Keratinocyte (primary cell): ENCODE results near the gene PDS5B. TPM values are rescaled to one million over a fixed set of nuclear protein-coding genes. Genes with fewer than 3 reads are reported as not detected.

Experiments
- DNase-seq: peaks from one replicate; pipeline ENCODE4 v3.0.0-alpha.2; 2011; ENCODE audit warnings: low read depth, missing footprints, low spot score
- FAIRE-seq: peaks from 2 replicates; lab custom pipeline; 2011; peaks lifted over from hg19 to GRCh38; lab: Jason Lieb, UNC
- H2AFZ ChIP-seq: 2 replicates; pipeline ENCODE4 v1.6.0; 2012; ENCODE audit warnings: low read length, control low read depth, inconsistent platforms; ENCODE audit not compliant: control insufficient read depth
- H3K27ac ChIP-seq: 2 replicates; pipeline ENCODE4 v1.5.1; 2011; ENCODE audit warnings: low read length; ENCODE audit not compliant: control insufficient read depth, insufficient read depth
- H3K27me3 ChIP-seq: 3 replicates; pipeline ENCODE4 v1.6.0; 2011; ENCODE audit warnings: low read length; ENCODE audit not compliant: control insufficient read depth, insufficient read depth; ENCODE audit errors: extremely low read depth
- H3K36me3 ChIP-seq, 2 experiments: 2 replicates in 1 of 2; 3 replicates in 1 of 2; pipeline ENCODE4 v1.5.1; 2011; ENCODE audit warnings: low read length in 2 of 2, mild to moderate bottlenecking in 1 of 2; ENCODE audit not compliant: control insufficient read depth in 2 of 2, insufficient read depth in 2 of 2; ENCODE audit errors: extremely low read depth in 1 of 2
- H3K4me1 ChIP-seq: 3 replicates; pipeline ENCODE4 v1.5.1; 2011; ENCODE audit warnings: low read length; ENCODE audit not compliant: control insufficient read depth, insufficient read depth; ENCODE audit errors: extremely low read depth
- H3K4me2 ChIP-seq: 3 replicates; pipeline ENCODE4 v1.6.0; 2011; ENCODE audit warnings: low read depth, low read length; ENCODE audit not compliant: control insufficient read depth, insufficient read depth; ENCODE audit errors: extremely low read depth
- H3K4me3 ChIP-seq, 3 experiments: fragments of 200-600 bp in 1 of 3; sonication (generic) in 1 of 3; 2 replicates in 2 of 3; 3 replicates in 1 of 3; pipeline ENCODE4 v1.5.1; 2011 to 2016; ENCODE audit warnings: low read length in 3 of 3, mild to moderate bottlenecking in 3 of 3, control low read depth in 2 of 3, inconsistent platforms in 1 of 3, low read depth in 1 of 3, mixed read lengths in 1 of 3, mixed run types in 1 of 3, moderate library complexity in 1 of 3; ENCODE audit not compliant: control insufficient read depth in 2 of 3, insufficient read depth in 2 of 3; ENCODE audit errors: extremely low read depth in 1 of 3
- H3K79me2 ChIP-seq: 2 replicates; pipeline ENCODE4 v1.6.0; 2012; ENCODE audit warnings: low read length; ENCODE audit not compliant: control insufficient read depth, insufficient read depth
- H3K9ac ChIP-seq: 3 replicates; pipeline ENCODE4 v1.6.0; 2011; ENCODE audit warnings: low read length; ENCODE audit not compliant: control insufficient read depth, insufficient read depth; ENCODE audit errors: extremely low read depth
- H3K9me1 ChIP-seq: 3 replicates; pipeline ENCODE4 v1.6.0; 2011; ENCODE audit warnings: low read length; ENCODE audit not compliant: control insufficient read depth, insufficient read depth; ENCODE audit errors: extremely low read depth
- H3K9me3 ChIP-seq: 2 replicates; pipeline ENCODE4 v1.5.1; 2012; ENCODE audit warnings: low read depth, low read length; ENCODE audit not compliant: control insufficient read depth
- H4K20me1 ChIP-seq: 3 replicates; pipeline ENCODE4 v1.6.0; 2011; ENCODE audit warnings: low read length; ENCODE audit not compliant: control insufficient read depth, insufficient read depth; ENCODE audit errors: extremely low read depth
- CTCF ChIP-seq, 3 experiments: IDR thresholded peaks in 1 of 3; conservative IDR thresholded peaks in 1 of 3; optimal IDR thresholded peaks in 1 of 3; 2 replicates in 2 of 3; 3 replicates in 1 of 3; pipeline versions ENCODE3 to v1.5.1; 2011; ENCODE audit warnings: low read length in 3 of 3, mild to moderate bottlenecking in 3 of 3, moderate library complexity in 2 of 3, control low read depth in 1 of 3, inconsistent platforms in 1 of 3; ENCODE audit not compliant: insufficient read depth in 2 of 3; ENCODE audit errors: extremely low read depth in 1 of 3
- EZH2 ChIP-seq: IDR thresholded peaks from one replicate; pipeline ENCODE4 v1.6.1; 2012; ENCODE audit warnings: inconsistent platforms, mild to moderate bottlenecking, low read length, moderate library complexity
- dilution Hi-C: fragments of 300-500 bp; cut with MboI; formaldehyde crosslinking; loops from one replicate; pipeline ENCODE4 v1.7.0; 2020; ENCODE audit warnings: low sequenced_read_pairs; ENCODE audit not compliant: extremely low pct_ligation_motif_present
- polyA plus RNA-seq, 5 experiments: library from polyadenylated mRNA; depleted of rRNA in 3 of 5; stranded (reverse) in 3 of 5; stranded (forward) in 1 of 5; unstranded in 1 of 5; fragments of >200 nt; gene quantifications; 1 replicate in 1 of 5; 2 replicates in 3 of 5; 3 replicates in 1 of 5; pipeline versions ENCODE4 v1.2.1 to v1.2.3, GENCODE V29; 2011 to 2012; ENCODE audit warnings: missing spikeins in 2 of 5, low read depth in 1 of 5, low replicate concordance in 1 of 5

The PDS5B gene
- polyA plus RNA-seq, 1 donor (not counting 4 experiments of a cell fraction or from before 2014, with no cell fraction given) = 6.9 TPM

GRCh38 chr13:32587811-32588170 is 1.5 kb downstream of the PDS5B start:
- Histone ChIP-seq H3K27me3 (no peaks in the 10 kb centered on the region), H3K27ac (peak overlapping the region; percentile 74), H3K79me2 (peaks cover 55% of the 10 kb centered on the region), H3K4me2 (peak overlapping the region; percentile 87), H3K9me1 (no peaks in the 10 kb centered on the region), H2AFZ (peak overlapping the region; percentile 83), H3K4me3 (peak overlapping the region; percentile 48 to 94 (median 92)), H3K9ac (peak overlapping the region; percentile 83), H3K9me3 (no peaks in the 10 kb centered on the region), H3K4me1 (peaks cover 19% of the 10 kb centered on the region), H4K20me1 (no peaks in the 10 kb centered on the region), H3K36me3 (no peaks in the 10 kb centered on the region)
- TF ChIP-seq CTCF (optimal IDR thresholded peaks at IDR 0.05 in 1 of 3, IDR thresholded peaks at IDR 0.05 in 1 of 3, conservative IDR thresholded peaks at IDR 0.05 in 1 of 3; ENCODE audit: extremely low read depth in 1 of 3, insufficient read depth in 2 of 3, low read length in 3 of 3) = no peak
- TF ChIP-seq EZH2 = no peak
- DNase-seq = no peak
- dilution Hi-C loops = no loop called here
- peak; percentile 53 for FAIRE-seq

- TF ChIP-seq EZH2 = no peak
- TF ChIP-seq CTCF (optimal IDR thresholded peaks at IDR 0.05 in 1 of 3, IDR thresholded peaks at IDR 0.05 in 1 of 3, conservative IDR thresholded peaks at IDR 0.05 in 1 of 3; ENCODE audit: extremely low read depth in 1 of 3, insufficient read depth in 2 of 3, low read length in 3 of 3) = no peak
- Histone ChIP-seq H4K20me1 (no peaks in the 10 kb centered on the region), H3K4me1 (peaks cover 19% of the 10 kb centered on the region), H3K27me3 (no peaks in the 10 kb centered on the region), H2AFZ (no peak overlapping the region), H3K9ac (no peak overlapping the region), H3K4me2 (peak overlapping the region; percentile 87), H3K79me2 (peaks cover 64% of the 10 kb centered on the region), H3K9me1 (no peaks in the 10 kb centered on the region), H3K27ac (no peak overlapping the region), H3K4me3 (peak overlapping the region in 2 of 3 experiments; percentile 25 to 41), H3K9me3 (no peaks in the 10 kb centered on the region), H3K36me3 (no peaks in the 10 kb centered on the region)
- FAIRE-seq (peak; percentile 49), DNase-seq (no peak)
- dilution Hi-C loops = no loop called here
Measured at GRCh38 chr13:32588736-32589135, 2.5 kb downstream of the PDS5B start.
